ENCODE data around the gene CNN3.
A peak's percentile ranks its signal among the peaks of the same experiment; 100 is the strongest.

Gene CNN3

DNA sequence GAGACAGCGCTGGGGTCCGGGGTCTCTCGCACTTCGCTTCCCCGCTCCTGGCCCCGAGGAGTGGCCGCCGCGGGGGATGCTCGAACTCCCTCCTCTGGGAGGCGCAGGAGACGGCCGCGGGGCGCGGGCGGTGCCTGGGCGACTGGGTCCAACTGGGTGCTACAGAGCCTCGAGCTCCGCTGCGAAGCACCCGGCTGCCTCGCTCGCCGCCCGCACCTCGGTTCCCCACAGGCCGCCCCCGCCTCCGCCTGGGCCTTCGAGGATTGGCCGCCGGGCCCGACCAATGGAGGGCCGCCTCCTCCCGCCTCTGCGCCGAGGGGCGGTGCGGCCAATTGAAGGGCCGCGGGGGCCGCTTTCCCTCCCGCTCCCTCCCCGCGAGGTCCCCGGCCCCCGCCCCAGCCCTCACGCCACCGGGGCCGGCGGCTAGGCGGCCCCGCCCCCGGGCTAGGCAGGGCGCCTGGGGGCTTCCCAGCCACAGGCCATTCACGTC is at the start of gene CNN3 (continued):
- TF ChIP-seq, protein P1, sequence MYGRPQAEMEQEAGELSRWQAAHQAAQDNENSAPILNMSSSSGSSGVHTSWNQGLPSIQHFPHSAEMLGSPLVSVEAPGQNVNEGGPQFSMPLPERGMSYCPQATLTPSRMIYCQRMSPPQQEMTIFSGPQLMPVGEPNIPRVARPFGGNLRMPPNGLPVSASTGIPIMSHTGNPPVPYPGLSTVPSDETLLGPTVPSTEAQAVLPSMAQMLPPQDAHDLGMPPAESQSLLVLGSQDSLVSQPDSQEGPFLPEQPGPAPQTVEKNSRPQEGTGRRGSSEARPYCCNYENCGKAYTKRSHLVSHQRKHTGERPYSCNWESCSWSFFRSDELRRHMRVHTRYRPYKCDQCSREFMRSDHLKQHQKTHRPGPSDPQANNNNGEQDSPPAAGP (tag by site-specific recombination; IDR thresholded peaks at IDR 0.05), result peak; percentile 35; the same call in 1 of the 2 replicates
- TF ChIP-seq ZNF521 (tag by site-specific recombination; IDR thresholded peaks at IDR 0.05), result no peak
- TF ChIP-seq ZNF19 (tag by site-specific recombination; IDR thresholded peaks at IDR 0.05; ENCODE audit: low read depth), result no peak
- TF ChIP-seq ZNF132 (tag by site-specific recombination; IDR thresholded peaks at IDR 0.05; ENCODE audit: borderline replicate concordance), result no peak
- TF ChIP-seq ZNF624 (tag by site-specific recombination; IDR thresholded peaks at IDR 0.05), result no peak
- no peak for TF ChIP-seq ZNF221 (tag by site-specific recombination; IDR thresholded peaks at IDR 0.05; ENCODE audit: borderline replicate concordance)
- TF ChIP-seq ZNF629 (tag by site-specific recombination; IDR thresholded peaks at IDR 0.05), result peak; percentile 16; the same call in 1 of the 2 replicates
- TF ChIP-seq, protein P2, sequence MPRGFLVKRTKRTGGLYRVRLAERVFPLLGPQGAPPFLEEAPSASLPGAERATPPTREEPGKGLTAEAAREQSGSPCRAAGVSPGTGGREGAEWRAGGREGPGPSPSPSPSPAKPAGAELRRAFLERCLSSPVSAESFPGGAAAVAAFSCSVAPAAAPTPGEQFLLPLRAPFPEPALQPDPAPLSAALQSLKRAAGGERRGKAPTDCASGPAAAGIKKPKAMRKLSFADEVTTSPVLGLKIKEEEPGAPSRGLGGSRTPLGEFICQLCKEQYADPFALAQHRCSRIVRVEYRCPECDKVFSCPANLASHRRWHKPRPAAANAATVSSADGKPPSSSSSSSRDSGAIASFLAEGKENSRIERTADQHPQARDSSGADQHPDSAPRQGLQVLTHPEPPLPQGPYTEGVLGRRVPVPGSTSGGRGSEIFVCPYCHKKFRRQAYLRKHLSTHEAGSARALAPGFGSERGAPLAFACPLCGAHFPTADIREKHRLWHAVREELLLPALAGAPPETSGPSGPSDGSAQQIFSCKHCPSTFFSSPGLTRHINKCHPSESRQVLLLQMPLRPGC (tag by site-specific recombination; IDR thresholded peaks at IDR 0.05), result 0 out of 2 replicates have a peak, but pooled peaks have one; percentile 54
- TF ChIP-seq ZIC2 (tag by site-specific recombination; IDR thresholded peaks at IDR 0.05), result 0 out of 2 replicates have a peak, but pooled peaks have one; percentile 17
- TF ChIP-seq ZNF747 (tag by site-specific recombination; IDR thresholded peaks at IDR 0.05), result no peak
- TF ChIP-seq ZNF549 (tag by site-specific recombination; IDR thresholded peaks at IDR 0.05), result no peak
- no peak for TF ChIP-seq ZNF560 (tag by site-specific recombination; IDR thresholded peaks at IDR 0.05; ENCODE audit: borderline replicate concordance)
- no peak for TF ChIP-seq ZNF658 (tag by site-specific recombination; IDR thresholded peaks at IDR 0.05)
- TF ChIP-seq, protein P3, sequence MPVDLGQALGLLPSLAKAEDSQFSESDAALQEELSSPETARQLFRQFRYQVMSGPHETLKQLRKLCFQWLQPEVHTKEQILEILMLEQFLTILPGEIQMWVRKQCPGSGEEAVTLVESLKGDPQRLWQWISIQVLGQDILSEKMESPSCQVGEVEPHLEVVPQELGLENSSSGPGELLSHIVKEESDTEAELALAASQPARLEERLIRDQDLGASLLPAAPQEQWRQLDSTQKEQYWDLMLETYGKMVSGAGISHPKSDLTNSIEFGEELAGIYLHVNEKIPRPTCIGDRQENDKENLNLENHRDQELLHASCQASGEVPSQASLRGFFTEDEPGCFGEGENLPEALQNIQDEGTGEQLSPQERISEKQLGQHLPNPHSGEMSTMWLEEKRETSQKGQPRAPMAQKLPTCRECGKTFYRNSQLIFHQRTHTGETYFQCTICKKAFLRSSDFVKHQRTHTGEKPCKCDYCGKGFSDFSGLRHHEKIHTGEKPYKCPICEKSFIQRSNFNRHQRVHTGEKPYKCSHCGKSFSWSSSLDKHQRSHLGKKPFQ (tag by site-specific recombination; IDR thresholded peaks at IDR 0.05), result peak; percentile 11; the same call in 1 of the 2 replicates
- no peak for TF ChIP-seq ZNF23 (tag by site-specific recombination; IDR thresholded peaks at IDR 0.05; ENCODE audit: borderline replicate concordance)
- TF ChIP-seq ZNF558 (tag by site-specific recombination; IDR thresholded peaks at IDR 0.05), result no peak
- TF ChIP-seq BCL11B (tag by site-specific recombination; IDR thresholded peaks at IDR 0.05; ENCODE audit: low read depth), result no peak
- TF ChIP-seq ZNF426 (tag by site-specific recombination; IDR thresholded peaks at IDR 0.05), result no peak
- no peak for TF ChIP-seq ZFP41 (tag by site-specific recombination; IDR thresholded peaks at IDR 0.05; ENCODE audit: borderline replicate concordance)
- TF ChIP-seq ZNF311 (tag by site-specific recombination; IDR thresholded peaks at IDR 0.05; ENCODE audit: borderline replicate concordance), result no peak
- TF ChIP-seq SETDB1 (IDR thresholded peaks at IDR 0.05; ENCODE audit: insufficient read length, low read length), result no peak
- TF ChIP-seq, protein P4, sequence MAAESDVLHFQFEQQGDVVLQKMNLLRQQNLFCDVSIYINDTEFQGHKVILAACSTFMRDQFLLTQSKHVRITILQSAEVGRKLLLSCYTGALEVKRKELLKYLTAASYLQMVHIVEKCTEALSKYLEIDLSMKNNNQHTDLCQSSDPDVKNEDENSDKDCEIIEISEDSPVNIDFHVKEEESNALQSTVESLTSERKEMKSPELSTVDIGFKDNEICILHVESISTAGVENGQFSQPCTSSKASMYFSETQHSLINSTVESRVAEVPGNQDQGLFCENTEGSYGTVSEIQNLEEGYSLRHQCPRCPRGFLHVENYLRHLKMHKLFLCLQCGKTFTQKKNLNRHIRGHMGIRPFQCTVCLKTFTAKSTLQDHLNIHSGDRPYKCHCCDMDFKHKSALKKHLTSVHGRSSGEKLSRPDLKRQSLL (tag by site-specific recombination; IDR thresholded peaks at IDR 0.05), result peak; percentile 82
- TF ChIP-seq, protein P5, sequence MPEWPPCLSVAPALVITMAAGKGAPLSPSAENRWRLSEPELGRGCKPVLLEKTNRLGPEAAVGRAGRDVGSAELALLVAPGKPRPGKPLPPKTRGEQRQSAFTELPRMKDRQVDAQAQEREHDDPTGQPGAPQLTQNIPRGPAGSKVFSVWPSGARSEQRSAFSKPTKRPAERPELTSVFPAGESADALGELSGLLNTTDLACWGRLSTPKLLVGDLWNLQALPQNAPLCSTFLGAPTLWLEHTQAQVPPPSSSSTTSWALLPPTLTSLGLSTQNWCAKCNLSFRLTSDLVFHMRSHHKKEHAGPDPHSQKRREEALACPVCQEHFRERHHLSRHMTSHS (tag by site-specific recombination; IDR thresholded peaks at IDR 0.05), result 0 out of 2 replicates have a peak, but pooled peaks have one; percentile 3
- no peak for TF ChIP-seq ZNF777 (tag by site-specific recombination; IDR thresholded peaks at IDR 0.05; ENCODE audit: borderline replicate concordance)
- TF ChIP-seq, protein P6, sequence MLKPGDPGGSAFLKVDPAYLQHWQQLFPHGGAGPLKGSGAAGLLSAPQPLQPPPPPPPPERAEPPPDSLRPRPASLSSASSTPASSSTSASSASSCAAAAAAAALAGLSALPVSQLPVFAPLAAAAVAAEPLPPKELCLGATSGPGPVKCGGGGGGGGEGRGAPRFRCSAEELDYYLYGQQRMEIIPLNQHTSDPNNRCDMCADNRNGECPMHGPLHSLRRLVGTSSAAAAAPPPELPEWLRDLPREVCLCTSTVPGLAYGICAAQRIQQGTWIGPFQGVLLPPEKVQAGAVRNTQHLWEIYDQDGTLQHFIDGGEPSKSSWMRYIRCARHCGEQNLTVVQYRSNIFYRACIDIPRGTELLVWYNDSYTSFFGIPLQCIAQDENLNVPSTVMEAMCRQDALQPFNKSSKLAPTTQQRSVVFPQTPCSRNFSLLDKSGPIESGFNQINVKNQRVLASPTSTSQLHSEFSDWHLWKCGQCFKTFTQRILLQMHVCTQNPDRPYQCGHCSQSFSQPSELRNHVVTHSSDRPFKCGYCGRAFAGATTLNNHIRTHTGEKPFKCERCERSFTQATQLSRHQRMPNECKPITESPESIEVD (tag by site-specific recombination; IDR thresholded peaks at IDR 0.05), result no peak
- TF ChIP-seq ZNF548 (tag by site-specific recombination; IDR thresholded peaks at IDR 0.05), result no peak
- no peak for TF ChIP-seq ZNF140 (tag by site-specific recombination; IDR thresholded peaks at IDR 0.05)
- peak; percentile 81 for TF ChIP-seq EGR2 (tag by site-specific recombination; IDR thresholded peaks at IDR 0.05; ENCODE audit: low read depth)
- no peak for TF ChIP-seq TRIM28 (IDR thresholded peaks at IDR 0.05; ENCODE audit: borderline replicate concordance, low read length)
- TF ChIP-seq, protein P7, sequence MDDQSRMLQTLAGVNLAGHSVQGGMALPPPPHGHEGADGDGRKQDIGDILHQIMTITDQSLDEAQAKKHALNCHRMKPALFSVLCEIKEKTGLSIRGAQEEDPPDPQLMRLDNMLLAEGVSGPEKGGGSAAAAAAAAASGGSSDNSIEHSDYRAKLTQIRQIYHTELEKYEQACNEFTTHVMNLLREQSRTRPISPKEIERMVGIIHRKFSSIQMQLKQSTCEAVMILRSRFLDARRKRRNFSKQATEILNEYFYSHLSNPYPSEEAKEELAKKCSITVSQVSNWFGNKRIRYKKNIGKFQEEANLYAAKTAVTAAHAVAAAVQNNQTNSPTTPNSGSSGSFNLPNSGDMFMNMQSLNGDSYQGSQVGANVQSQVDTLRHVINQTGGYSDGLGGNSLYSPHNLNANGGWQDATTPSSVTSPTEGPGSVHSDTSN (CRISPR knock-in tag; IDR thresholded peaks at IDR 0.05), result 0 out of 2 replicates have a peak, but pooled peaks have one; percentile 21
- TF ChIP-seq ZNF701 (tag by site-specific recombination; IDR thresholded peaks at IDR 0.05), result no peak
- peak; percentile 7 for TF ChIP-seq ZNF600 (tag by site-specific recombination; IDR thresholded peaks at IDR 0.05)

All from HEK293 (cell line).